Stimulated activated naive CD8-positive, alpha-beta T cell treated with anti-CD3 and anti-CD28 coated beads, Interleukin-15, Interleukin-2, amounts not matched to agents 100 ng/mL and 50 ng/mL, for 24 hours (primary cell): Measurements from ENCODE around the gene CRYL1.

ENCODE experiments used
- H3K27ac Mint-ChIP-seq: one replicate; pipeline ENCODE4 v1.8.0; 2021; ENCODE audit warnings: mild to moderate bottlenecking, mixed read lengths
- H3K27me3 Mint-ChIP-seq: one replicate; pipeline ENCODE4 v1.8.0; 2021; ENCODE audit warnings: mixed read lengths
- H3K36me3 Mint-ChIP-seq: one replicate; pipeline ENCODE4 v1.8.0; 2021; ENCODE audit warnings: low read depth, mixed read lengths
- H3K4me1 Mint-ChIP-seq: one replicate; pipeline ENCODE4 v1.8.0; 2021; ENCODE audit warnings: low read depth, mixed read lengths
- H3K4me3 Mint-ChIP-seq: one replicate; pipeline ENCODE4 v1.8.0; 2021; ENCODE audit warnings: mild to moderate bottlenecking, mixed read lengths
- H3K9me3 Mint-ChIP-seq: one replicate; pipeline ENCODE4 v1.8.0; 2021; ENCODE audit warnings: mixed read lengths

CRYL1 gene

DNA sequence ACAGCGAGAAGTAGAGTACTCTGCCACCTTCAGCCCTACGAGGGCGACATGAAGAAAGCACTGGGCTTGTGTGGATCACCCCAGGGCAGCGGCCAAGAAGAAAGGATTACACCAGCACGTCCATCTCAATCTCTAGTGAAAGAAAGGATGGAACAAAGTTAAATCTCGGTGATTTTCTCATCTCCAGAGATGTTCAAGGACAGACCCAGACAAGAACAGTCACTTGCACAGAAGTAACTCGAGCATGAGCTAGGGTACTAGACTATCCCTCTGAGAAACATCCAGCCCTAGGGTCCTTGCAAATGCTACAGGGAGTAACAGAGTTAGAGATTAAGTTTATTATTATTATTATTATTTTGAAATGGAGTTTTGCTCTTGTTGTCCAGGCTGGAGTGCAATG lies 106.7 kb downstream of the CRYL1 start:
- Mint-ChIP-seq H3K27me3 (no peaks in the 10 kb centered on the region), H3K36me3 (peaks cover 31% of the 10 kb centered on the region), H3K9me3 (peaks cover 6% of the 10 kb centered on the region), H3K4me1 (peaks cover 53% of the 10 kb centered on the region), H3K27ac (peak overlapping the region; percentile 69), H3K4me3 (no peak overlapping the region)

DNA sequence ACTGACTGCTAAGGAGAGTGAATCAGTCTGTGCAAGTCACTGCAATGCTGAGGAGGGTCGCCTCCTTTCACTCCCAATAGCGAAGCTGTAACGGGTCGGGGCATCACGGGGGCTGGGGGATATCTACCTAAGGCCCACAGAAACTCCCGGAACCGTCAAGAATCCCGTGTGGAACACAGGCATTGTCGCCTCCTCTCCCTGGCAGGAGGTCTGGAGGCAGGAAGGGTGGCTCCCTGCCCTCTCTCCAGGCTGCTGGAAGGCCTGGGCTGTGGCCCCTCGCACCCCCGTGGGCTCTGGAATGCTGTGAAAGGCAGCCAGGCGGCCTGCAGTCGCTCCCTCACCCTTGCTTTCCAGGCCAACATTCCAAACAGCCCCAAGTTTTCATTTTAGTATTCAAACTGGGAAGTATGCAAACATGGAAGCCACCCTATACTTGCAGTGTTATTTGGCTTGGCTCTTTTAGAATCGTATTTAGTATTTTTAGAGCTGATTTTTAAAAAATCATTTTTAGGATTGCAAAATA lies 109.4 kb downstream of the CRYL1 start:
- Mint-ChIP-seq H3K4me1 (peaks cover 54% of the 10 kb centered on the region), H3K27ac (no peak overlapping the region), H3K9me3 (peaks cover 6% of the 10 kb centered on the region), H3K27me3 (no peaks in the 10 kb centered on the region), H3K4me3 (no peak overlapping the region), H3K36me3 (peaks cover 31% of the 10 kb centered on the region)

DNA sequence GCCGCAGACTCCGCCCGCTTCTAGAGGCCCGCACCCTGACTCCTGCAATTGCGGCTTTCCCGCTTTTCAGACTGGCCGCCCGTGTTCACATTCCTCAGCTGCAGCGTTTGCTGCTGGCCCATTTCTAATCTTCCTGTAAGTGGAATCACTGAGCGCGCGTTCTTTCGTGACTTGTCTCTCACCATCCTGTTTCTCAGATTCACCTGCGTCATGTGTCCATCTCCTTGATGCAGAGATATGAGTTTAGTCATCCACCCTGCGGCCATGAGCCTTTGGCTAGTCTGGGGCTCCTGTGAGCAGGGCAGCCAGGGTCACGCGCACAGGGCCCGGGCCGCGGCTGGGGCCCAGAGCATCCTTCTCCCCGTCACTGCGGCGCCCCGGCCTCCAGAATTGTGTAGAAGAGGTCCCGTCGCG lies 110.0 kb downstream of the CRYL1 start:
- Mint-ChIP-seq H3K4me1 (peaks cover 53% of the 10 kb centered on the region), H3K27me3 (no peaks in the 10 kb centered on the region), H3K9me3 (peaks cover 6% of the 10 kb centered on the region), H3K4me3 (no peak overlapping the region), H3K36me3 (peaks cover 31% of the 10 kb centered on the region), H3K27ac (no peak overlapping the region)

DNA sequence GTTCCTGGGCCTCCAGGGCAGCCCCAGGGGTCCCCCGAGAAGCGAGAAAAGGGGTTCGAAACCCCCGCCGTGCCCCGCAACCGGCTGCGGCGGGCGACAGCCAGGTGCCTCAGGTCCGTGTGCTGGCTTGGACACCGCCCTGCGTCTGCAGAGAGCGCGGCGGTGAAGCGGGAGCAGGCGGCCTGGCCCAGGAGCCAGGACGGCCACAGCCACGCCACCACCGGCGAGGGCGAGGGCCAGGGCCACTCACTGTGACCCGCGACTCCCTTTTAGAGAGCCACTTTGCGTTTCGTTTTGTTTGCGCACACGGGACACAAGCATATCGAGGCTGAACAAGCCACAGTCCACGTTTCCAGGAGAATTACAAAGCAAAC lies 110.4 kb downstream of the CRYL1 start:
- no peak overlapping the region for H3K27ac Mint-ChIP-seq
- H3K27me3 Mint-ChIP-seq = no peaks in the 10 kb centered on the region
- H3K4me3 Mint-ChIP-seq = no peak overlapping the region
- peaks cover 49% of the 10 kb centered on the region for H3K4me1 Mint-ChIP-seq
- H3K9me3 Mint-ChIP-seq = peaks cover 6% of the 10 kb centered on the region
- peaks cover 29% of the 10 kb centered on the region for H3K36me3 Mint-ChIP-seq

GRCh38 chr13:20414546-20415305 lies 110.9 kb downstream of the CRYL1 start:
- Mint-ChIP-seq H3K4me3 (no peak overlapping the region), H3K4me1 (peaks cover 44% of the 10 kb centered on the region), H3K27ac (no peak overlapping the region), H3K9me3 (peaks cover 6% of the 10 kb centered on the region), H3K27me3 (no peaks in the 10 kb centered on the region), H3K36me3 (peaks cover 24% of the 10 kb centered on the region)

DNA sequence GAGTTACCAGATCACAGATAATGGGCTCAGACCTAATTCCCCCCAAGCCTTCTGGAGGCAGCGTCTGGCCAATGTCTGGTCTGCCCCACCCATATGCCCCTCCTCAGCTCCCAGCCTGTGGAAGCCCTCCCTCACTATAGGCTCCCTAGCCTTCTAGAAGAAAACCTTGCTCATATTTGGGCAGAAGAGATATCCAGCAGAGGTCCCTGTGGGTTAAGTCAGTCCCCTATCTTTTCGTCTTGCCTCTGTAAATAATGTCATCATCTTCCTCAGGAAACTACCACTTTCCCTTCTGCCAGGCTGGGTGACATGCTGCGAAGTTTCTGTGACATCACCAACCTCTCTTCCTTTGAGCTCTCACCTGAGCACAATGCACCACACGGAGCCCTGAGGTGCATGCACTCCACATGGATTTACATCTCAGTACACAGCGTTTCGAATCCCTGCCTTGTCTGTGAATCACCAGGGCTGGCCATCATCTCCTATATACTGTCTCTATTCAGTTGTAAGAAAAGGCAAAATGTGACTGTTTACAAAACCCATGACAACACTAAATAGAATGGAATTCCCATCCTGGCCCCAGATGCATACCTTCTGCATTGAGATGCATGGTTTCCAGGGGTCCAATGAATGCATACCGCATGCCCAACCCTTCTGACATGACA lies 112.8 kb downstream of the CRYL1 start:
- H3K27me3 Mint-ChIP-seq = no peaks in the 10 kb centered on the region
- peaks cover 9% of the 10 kb centered on the region for H3K36me3 Mint-ChIP-seq
- H3K4me1 Mint-ChIP-seq = peaks cover 26% of the 10 kb centered on the region
- no peak overlapping the region for H3K4me3 Mint-ChIP-seq
- H3K27ac Mint-ChIP-seq = peak overlapping the region; percentile 43
- no peaks in the 10 kb centered on the region for H3K9me3 Mint-ChIP-seq

GRCh38 chr13:20411638-20412342 lies 113.9 kb downstream of the CRYL1 start:
- peaks cover 26% of the 10 kb centered on the region for H3K4me1 Mint-ChIP-seq
- no peaks in the 10 kb centered on the region for H3K9me3 Mint-ChIP-seq
- H3K36me3 Mint-ChIP-seq = peaks cover 5% of the 10 kb centered on the region
- H3K4me3 Mint-ChIP-seq = peak overlapping the region; percentile 24
- peak overlapping the region; percentile 74 for H3K27ac Mint-ChIP-seq
- H3K27me3 Mint-ChIP-seq = no peaks in the 10 kb centered on the region

- peaks cover 26% of the 10 kb centered on the region for H3K4me1 Mint-ChIP-seq
- no peaks in the 10 kb centered on the region for H3K27me3 Mint-ChIP-seq
- H3K27ac Mint-ChIP-seq = no peak overlapping the region
- H3K9me3 Mint-ChIP-seq = no peaks in the 10 kb centered on the region
- H3K36me3 Mint-ChIP-seq = peaks cover 5% of the 10 kb centered on the region
- no peak overlapping the region for H3K4me3 Mint-ChIP-seq
These were observed 114.9 kb downstream of the CRYL1 start for GRCh38 chr13:20410726-20411125.

DNA sequence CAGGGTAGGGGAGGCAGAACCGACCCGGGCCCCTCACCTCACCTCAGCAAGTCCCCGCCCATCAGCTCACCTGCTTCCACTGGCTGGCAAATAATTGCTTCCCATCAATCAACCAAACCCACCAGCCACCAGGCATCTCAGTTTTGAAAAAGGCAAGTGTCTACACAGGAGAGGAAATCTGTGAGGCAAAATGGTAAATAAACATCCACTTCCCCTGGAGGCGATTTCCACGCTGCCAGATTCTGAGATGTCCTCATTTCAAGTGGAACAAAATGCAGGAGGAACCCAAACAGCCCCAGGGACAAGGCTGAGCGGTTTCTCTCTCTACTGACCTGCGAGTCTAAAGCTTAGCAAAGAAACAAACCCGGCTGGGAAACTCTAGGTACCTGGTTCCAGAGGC lies 117.5 kb downstream of the CRYL1 start:
- no peaks in the 10 kb centered on the region for H3K27me3 Mint-ChIP-seq
- peaks cover 24% of the 10 kb centered on the region for H3K4me1 Mint-ChIP-seq
- peaks cover 7% of the 10 kb centered on the region for H3K36me3 Mint-ChIP-seq
- H3K27ac Mint-ChIP-seq = no peak overlapping the region
- H3K4me3 Mint-ChIP-seq = no peak overlapping the region
- no peaks in the 10 kb centered on the region for H3K9me3 Mint-ChIP-seq

GRCh38 chr13:20407759-20408158 lies 117.9 kb downstream of the CRYL1 start:
- no peaks in the 10 kb centered on the region for H3K27me3 Mint-ChIP-seq

GRCh38 chr13:20405691-20406090 lies 120.0 kb downstream of the CRYL1 start:
- H3K4me3 Mint-ChIP-seq = no peak overlapping the region
- H3K27ac Mint-ChIP-seq = no peak overlapping the region
- H3K4me1 Mint-ChIP-seq = no peaks in the 10 kb centered on the region
- H3K27me3 Mint-ChIP-seq = no peaks in the 10 kb centered on the region
- H3K36me3 Mint-ChIP-seq = peaks cover 7% of the 10 kb centered on the region
- H3K9me3 Mint-ChIP-seq = no peaks in the 10 kb centered on the region

More at GRCh38 chr13:20407759-20408158, 117.9 kb downstream of the CRYL1 start:
- Mint-ChIP-seq H3K27ac (no peak overlapping the region), H3K4me1 (peaks cover 20% of the 10 kb centered on the region), H3K4me3 (no peak overlapping the region), H3K36me3 (peaks cover 7% of the 10 kb centered on the region), H3K9me3 (no peaks in the 10 kb centered on the region)

- Mint-ChIP-seq H3K27me3 (no peaks in the 10 kb centered on the region), H3K36me3 (peaks cover 7% of the 10 kb centered on the region), H3K4me1 (no peaks in the 10 kb centered on the region), H3K9me3 (no peaks in the 10 kb centered on the region), H3K27ac (no peak overlapping the region), H3K4me3 (no peak overlapping the region)
These were observed 121.0 kb downstream of the CRYL1 start for GRCh38 chr13:20404488-20405222.

- Mint-ChIP-seq H3K27me3 (no peaks in the 10 kb centered on the region), H3K27ac (no peak overlapping the region), H3K36me3 (peaks cover 7% of the 10 kb centered on the region), H3K4me1 (no peaks in the 10 kb centered on the region), H3K4me3 (no peak overlapping the region), H3K9me3 (no peaks in the 10 kb centered on the region)
These were observed 121.8 kb downstream of the CRYL1 start for GRCh38 chr13:20403826-20404225.

- Mint-ChIP-seq H3K4me3 (no peak overlapping the region), H3K27me3 (no peaks in the 10 kb centered on the region), H3K9me3 (no peaks in the 10 kb centered on the region), H3K36me3 (peaks cover 7% of the 10 kb centered on the region), H3K27ac (no peak overlapping the region), H3K4me1 (no peaks in the 10 kb centered on the region)
These were observed 122.8 kb downstream of the CRYL1 start for GRCh38 chr13:20402881-20403280.
